GM19025 (cell line): ENCODE results near the gene SLC35F6.

Experiments used
- ATAC-seq: cut with Tn5 transposase; IDR thresholded peaks from one replicate; pipeline ENCODE4 v1.9.1; 2021; ENCODE audit warnings: mild to moderate bottlenecking, low read depth, moderate library complexity; ENCODE audit not compliant: unreplicated experiment

Gene SLC35F6, protein sequence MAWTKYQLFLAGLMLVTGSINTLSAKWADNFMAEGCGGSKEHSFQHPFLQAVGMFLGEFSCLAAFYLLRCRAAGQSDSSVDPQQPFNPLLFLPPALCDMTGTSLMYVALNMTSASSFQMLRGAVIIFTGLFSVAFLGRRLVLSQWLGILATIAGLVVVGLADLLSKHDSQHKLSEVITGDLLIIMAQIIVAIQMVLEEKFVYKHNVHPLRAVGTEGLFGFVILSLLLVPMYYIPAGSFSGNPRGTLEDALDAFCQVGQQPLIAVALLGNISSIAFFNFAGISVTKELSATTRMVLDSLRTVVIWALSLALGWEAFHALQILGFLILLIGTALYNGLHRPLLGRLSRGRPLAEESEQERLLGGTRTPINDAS

DNA sequence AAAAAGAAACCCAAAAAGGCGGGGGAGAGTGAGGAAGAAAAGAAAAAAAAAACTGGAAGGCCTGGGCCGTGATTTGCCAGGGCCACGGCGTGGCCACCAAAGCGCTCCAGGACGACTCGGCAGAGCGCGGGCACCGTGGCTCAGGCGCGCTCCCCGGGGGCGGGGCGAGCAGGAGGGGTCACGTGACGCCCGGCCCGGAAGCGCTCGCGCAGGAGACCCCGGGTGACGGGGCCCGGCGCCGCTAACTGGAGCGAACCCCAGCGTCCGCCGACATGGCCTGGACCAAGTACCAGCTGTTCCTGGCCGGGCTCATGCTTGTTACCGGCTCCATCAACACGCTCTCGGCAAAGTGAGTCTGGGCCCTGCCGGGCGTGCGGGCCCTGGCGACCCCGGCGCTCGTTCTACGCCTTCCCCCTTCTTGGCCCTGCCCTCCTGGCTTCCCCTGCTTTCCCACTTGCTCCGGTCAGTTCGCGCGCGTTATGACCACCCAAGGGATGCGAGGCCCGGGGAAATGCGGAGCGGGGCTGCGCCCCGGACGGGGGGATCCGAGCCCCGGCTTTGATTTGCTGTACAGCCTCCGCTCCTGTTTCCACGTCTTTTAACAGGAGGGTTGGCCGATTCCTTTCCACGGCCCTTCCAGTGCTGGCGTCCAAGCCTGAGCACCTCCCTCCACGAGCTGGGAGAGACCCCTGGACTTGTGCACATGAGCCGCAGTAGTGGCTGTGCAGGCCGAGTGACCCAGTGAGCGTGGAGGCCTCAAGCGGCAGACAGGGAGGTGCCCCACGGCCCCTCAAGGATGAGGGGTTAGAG is at the start of gene SLC35F6:
Gene SLC35F6 (plus strand): TSS at position 207 of the 810 bp plus-strand sequence. CDS start 66 bp downstream, at position 273.
- ATAC-seq = peak; percentile 85

DNA sequence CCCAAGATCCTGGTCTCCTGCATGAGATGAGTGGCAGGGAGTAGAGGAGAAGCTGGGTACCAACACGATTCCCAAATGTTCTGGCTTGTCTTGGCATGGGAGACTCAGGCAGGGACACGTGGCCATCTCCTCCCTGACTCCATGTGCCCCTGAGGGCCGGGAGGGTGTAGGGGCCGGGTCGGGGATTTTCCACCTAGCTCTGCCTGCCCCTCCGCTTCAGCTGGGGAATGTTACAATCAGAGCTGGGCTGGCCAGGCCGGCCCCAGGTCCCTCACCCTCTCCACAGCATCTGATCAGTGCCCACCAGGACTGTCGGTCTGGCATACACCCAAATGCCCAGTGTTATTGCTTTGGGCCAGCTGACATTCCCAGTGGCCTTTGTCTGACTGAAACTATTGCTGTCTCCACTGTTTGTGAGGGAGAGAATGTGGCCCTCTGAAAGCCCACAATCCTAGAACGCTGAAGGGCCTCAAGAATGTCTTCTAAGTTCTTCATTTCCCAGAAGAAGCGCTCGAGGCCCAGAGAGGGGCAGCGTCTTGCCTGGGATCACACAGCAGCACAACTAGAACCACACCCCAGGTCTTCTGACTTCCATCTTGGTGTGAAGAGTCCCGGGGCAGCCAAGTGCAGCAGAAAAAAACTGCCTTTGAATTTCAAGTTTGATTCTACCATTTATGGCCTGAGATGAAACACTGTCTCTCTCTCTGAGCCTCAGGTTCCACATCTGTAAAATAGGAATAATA is 48.4 kb upstream of the SLC35F6 start:
- no peak for ATAC-seq

DNA sequence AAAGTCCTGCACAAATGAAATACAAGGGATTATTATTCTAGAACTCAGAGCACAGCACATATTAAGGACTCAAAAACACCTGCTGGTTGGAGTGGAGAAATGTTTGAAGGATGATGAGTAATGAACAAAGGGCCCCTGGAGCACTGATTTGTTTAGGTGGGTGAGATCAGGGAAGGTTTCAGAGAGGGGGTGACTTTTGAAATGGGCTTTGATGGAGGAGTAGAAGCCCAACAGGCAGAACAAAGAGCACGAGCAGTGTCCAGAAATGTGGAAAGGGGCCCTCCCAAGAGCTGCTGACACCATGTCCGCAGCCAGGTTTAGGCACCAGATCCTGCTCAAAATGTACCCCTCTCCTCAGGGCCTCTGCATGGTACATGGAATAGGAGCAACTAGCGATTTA is 47.7 kb upstream of the SLC35F6 start:
- no peak for ATAC-seq

DNA sequence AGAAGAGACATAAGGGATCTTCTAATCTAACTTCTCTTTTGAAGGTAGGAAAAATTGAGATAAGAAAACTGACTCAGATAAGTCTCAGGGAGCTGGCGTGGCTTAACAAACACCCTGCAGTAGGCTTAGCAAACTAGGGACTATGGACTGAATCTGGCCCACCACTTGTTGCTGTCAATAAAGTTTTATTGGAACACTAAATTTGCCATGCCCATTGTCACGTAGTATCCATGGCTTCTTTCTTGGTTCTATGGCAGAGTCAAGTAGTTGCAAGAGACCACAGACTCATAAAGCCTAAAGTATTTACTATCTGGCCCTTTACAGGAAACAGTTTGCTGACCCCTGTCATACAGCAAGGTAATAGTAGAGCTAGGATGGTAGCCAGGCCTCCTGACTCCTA is 47.3 kb upstream of the SLC35F6 start:
- ATAC-seq = no peak

DNA sequence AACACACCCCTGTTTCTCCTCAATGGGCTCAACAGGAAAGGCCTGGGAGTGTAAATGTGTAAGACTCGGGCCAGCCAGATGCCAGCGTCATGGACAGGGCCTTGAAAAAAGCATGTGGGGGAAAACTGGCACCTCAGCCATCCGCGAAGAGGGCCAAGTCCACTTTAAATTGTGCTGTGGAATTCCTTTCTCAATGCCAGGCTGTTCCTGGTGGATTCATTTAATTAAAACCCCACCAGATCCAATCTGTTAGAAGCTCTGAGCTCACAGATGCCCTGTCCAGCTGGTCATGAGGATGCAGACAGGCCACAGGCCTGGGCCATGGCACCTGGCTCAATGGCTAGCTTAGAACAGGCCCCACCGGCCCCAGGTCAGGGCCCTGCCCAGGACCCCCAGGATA is 46.7 kb upstream of the SLC35F6 start:
- no peak for ATAC-seq

DNA sequence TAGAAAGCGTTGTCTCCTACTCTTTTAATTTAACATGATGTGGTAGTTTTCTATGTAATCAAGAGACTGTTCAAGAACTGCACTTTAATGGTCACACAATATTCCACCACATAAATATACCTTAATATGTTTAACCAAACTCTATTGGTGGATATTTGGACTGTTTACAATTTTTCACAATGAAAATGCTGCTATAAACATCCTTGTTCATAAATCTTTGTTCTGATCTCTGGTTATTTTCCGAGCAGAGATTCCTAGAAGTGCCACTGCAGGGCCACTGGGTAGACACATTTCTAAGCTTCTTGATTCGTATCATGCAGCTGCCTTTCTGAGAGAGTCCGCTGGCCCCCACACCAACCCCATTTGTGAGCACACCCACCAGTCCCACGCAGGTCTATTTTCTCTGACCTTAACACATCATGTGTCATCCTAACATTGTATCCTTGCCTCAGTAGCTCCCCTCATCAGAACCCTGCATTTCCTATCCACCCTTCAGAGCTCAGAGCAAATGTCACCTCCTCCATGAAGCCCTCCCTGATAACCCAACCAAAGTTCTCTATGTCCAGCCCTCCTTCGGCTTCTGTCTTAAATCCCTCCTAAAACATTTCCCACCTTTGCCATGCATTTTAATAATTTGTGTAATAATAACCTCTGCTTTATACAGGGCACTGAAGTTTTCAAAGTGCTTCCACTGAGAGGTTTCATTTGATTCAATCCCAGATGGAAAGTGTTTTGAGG is 45.0 kb upstream of the SLC35F6 start:
- ATAC-seq = no peak

DNA sequence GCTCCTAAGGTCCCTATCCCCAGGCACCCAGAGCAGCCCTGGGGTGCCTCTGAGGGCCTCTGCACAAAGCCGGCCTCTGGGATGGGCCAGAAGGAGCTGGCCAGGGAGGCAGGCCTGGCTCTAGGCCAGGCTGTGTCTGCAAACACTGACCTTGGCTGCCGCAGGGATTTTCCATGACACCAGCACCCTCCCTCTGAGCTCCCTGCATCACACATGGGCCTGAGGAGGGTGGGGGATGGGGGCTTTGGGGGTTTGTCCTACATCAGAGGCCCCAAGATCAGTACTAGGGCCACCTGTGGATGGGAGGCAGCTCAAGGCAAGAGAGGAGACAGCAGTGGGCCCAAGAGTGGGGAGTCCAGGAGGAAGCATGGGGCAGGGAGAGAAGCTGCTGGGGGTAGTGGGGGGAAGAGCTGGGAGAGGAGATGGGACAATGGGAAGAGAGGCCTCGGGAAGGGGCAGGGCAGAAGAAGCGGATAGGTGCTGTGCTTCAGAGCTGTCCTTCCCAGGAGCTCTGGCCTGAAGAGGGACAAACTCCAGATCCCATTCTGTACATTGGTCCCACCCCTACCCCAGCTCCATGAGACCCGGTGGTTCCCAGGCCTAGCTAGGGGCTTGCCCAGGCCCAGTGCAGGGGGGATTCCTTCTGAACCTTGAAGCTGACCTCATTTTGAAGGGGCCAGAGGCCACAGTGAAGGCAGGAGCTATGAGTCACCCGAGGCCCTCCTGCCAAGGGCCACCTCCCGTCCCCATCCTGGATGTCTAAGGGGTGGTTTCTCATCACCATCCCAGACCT is 43.6 kb upstream of the SLC35F6 start:
- no peak for ATAC-seq

DNA sequence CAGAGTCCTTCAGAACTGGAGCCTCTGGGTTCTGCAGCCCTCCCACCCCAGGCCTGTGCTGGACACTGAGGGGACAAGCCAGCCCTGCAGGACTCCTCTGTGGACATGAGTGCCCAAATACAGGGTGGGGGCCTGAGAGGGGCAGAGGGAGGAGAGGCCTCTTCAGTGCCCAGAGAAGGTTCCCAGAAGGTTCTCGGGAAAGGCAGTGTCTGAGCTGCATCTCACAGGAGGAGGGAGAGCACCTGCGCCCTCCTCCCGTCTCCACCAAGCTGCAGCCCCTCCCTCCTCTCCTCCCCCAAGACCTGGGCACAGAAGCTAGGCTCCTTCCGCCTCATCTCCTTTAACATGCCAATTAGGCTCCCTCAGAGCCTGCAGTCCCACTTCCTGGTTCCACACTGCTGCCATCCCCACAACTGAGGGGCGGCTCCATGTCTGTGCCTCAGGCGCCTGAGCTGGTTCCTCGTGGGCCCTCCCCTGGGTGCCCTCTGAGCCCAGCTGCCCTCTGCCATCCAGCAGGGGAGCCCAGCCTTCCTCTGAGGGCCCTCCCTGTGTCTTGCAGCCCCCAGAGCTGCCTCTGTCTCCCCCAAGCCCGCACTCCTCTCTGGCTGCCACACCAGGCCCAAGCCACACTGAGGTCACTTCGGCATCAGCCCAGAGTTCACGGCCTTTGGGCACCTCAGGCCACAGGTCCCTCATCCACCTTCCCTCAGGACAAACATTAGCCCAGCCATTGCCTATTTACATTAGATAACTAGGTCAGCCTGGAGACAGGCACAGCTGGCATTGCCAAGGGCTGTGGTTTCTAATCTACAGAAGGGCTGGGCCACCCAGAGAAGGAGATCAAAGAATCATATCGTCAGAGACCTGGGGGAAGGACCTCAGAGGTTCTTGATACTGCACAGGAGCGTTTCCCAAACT is 42.7 kb upstream of the SLC35F6 start:
- no peak for ATAC-seq

DNA sequence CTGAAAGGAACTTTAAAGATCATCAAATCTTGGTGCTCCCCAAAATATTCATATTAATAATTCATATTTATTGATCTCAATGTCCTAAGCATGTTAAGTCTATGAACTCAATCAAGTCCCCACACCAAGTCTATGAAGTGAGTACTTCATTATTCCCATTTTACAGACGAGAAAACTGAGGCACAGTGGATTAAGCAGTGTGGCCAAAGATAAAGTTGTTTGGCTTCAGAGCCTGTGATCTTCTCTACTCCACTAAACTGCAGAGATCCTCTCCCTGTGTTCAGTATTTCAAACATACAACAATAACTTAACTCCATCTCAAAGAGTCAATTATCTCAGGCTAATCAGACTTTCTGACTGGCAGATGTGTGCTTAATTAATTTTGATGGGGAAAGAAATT is 41.8 kb upstream of the SLC35F6 start:
- no peak for ATAC-seq

DNA sequence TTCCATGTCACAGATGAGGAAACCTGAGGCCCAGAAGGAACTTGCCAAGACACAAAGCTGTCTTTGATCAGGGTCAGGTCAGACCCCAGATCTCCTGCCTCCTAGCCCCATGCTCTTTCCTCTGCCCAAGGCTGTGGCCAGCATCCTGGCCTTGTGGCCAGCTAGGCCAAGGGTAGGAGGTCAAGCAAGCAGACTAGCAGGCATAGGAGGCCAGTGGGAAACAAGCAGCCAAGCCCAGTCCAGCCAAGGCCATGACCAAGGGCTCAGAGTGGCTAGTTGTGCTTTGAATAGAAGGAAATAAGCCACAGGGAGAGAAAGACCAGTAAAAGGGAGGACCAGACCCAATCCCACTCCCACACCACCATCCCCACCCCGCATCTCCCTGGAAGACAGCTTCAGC is 41.2 kb upstream of the SLC35F6 start:
- ATAC-seq = no peak

DNA sequence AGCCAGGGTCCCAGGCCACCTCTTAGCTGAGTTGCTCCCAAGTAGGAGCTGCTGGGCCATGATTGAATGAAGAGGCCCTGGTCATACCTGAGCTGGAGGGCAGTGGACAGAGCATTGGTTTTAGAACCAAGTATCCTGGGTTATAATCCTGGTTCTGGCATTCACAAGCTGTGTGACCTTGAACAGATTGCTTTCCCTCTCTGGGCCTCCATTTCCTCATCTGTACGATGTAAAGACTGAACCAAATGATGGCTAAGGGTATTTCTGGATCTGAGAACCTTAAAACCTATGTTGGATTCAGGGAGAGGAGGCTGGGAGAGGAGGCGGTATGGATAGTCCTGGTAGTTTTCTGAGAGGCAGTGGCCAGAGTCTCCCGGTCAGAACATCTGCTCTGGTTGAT is 40.6 kb upstream of the SLC35F6 start:
- no peak for ATAC-seq

DNA sequence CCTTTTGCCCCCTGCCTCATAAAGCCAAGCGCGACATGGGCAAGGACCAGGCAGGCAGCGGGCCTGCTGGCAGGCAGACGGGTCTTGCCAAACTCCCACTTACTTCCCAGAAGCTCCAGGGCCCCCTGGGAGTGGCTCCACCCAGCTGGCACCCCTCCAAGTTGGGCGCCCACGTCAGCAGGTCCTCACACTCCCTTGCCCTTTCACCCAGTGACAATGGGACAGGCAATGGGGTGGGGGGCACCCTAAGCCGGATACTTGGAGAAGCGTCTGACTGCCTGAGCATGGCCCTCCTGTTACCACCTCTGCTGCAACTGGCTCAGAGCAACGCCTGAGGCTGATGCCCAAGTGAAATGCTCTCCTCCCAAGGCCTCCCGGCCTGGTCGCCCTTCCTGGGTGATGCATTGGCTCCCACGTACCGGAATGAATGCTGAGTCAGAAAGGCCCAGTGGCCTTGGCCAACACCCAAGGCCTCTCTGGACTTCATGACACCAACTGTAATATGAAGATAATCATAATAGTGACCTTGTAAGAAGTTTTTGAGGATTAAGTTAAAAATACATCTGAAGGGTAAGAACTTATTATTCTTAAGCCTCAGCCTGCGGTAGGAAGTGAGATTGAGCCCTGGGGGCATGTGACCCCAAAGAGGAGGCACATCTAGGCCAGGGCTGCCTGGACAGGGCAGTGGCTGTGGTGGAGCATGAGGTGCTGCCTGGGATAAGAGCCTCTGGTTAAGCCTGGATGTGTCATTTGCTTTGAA is 39.9 kb upstream of the SLC35F6 start:
- no peak for ATAC-seq

DNA sequence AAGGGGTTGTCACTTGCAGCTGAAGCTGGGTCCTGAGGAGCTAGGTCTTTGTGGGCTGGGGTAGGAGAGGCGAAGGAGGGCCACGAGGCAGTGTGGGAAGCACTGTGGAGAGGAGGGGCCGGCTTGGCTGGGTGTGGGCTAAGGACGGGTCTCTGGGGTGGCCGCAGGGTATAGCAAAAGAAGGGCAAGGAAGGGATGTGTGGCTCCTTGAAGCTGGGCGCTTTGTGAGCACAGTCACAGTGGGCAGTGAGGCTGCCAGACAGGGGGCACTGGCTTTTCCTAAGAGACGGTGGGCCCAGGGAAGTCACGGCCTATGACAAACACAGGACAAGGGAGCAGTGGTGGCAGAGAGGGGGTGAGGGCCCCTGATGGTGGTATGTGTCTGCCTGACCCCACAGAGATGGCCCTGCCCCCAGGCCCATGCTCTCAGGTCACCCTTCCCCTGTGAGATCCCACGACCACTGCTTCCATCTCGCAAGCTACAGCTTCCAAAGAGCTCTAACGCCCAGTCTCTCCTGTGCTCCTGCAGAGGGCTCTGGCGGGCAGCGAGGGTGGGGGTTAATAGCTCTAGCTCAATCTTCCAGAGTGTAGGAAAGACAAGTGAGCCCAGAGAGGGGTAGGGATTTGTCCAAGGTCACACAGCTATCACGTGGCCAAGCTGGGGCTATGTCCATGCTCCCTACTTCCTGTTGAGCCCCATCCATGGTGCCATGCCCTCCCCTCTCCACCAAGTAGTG is 39.1 kb upstream of the SLC35F6 start:
- no peak for ATAC-seq

DNA sequence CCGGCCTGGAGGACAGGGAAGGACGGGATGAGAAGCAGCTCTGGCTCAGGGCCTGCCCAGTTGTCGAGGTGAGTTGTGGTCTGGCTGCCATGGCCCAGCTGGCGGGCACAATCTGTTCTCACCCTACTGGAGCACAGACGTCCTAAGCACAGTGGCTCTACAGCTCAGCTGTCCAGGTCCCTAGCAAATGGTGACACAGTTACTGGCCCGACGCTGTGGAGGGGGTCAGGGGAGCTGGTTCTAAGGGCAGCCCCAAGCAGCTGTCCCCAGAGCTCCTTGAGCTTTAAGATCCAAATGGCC is 38.6 kb upstream of the SLC35F6 start:
- ATAC-seq = no peak

DNA sequence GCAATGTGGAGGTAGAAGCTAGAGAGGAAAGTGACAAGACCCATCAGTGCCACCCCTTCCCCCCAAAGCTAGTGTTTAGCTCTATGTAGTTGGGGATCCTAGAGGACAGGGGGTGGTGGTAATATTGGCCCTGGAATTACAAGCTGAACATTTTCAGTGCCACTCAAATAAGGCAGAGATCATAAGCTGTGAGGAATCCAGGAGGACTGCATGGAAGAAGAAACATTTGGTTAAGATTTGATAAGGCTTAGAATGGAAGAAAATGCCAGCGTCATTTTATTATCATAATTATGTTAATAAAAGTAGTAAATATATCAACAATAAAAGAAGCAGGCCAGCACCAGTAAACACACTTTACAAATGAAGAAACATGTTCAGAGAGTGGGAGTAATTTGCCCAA is 37.9 kb upstream of the SLC35F6 start:
- ATAC-seq = no peak

DNA sequence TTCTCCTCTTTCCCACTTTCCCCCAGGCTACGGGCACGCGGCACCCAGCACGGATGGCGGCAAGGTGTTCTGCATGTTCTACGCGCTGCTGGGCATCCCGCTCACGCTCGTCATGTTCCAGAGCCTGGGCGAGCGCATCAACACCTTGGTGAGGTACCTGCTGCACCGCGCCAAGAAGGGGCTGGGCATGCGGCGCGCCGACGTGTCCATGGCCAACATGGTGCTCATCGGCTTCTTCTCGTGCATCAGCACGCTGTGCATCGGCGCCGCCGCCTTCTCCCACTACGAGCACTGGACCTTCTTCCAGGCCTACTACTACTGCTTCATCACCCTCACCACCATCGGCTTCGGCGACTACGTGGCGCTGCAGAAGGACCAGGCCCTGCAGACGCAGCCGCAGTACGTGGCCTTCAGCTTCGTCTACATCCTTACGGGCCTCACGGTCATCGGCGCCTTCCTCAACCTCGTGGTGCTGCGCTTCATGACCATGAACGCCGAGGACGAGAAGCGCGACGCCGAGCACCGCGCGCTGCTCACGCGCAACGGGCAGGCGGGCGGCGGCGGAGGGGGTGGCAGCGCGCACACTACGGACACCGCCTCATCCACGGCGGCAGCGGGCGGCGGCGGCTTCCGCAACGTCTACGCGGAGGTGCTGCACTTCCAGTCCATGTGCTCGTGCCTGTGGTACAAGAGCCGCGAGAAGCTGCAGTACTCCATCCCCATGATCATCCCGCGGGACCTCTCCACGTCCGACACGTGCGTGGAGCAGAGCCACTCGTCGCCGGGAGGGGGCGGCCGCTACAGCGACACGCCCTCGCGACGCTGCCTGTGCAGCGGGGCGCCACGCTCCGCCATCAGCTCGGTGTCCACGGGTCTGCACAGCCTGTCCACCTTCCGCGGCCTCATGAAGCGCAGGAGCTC is 36.2 kb upstream of the SLC35F6 start:
- ATAC-seq = no peak
